ENCODE measurements around the gene MAP3K4.

- TF ChIP-seq CTCF (conservative IDR thresholded peaks at IDR 0.05; ENCODE audit: low read length) (no peak), EZH2phosphoT487 (IDR thresholded peaks at IDR 0.05; ENCODE audit: borderline replicate concordance) (no peak)
These were observed 57.1 kb downstream of the MAP3K4 start for GRCh38 chr6:161048641-161049040.
